HG02981 (cell line): Measurements from ENCODE around the gene AKAP8L.
"Not testable (repeated sequence)": the region's sequence is repeated elsewhere in the genome, so short reads cannot be mapped to it uniquely, and the experiment has no call there.

Experiments
- ATAC-seq: cut with Tn5 transposase; IDR thresholded peaks from one replicate; pipeline ENCODE4 v1.9.1; 2021; ENCODE audit warnings: mild to moderate bottlenecking, moderate library complexity; ENCODE audit not compliant: unreplicated experiment

Gene AKAP8L

DNA sequence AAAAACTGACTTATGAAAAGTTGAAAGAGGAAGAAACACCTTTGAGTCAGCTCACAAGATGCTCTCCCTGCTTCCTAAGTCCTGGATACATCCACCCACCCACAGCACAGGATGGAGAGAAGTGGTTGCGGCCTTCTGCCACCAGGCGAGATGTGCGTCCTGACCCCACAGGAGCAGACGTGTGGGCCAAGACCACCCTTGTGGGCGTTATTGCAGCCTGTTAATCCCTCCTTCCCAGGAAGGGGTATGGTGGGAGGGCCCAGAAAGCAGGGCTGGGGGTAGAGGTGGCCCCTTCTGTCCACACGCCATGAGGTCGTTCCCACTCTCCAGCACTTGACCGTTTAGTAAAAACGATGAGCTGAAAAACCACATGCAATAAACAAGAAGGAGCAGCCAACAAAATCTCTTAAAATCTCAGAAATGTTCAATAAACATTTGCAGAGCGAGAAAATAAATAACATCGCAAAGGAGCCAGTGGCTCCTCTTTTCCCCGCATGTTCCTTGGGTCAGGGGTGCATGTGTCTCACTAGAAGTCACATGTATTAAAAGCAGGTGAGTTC, 2.4 kb upstream of the AKAP8L start:
- no peak for ATAC-seq

DNA sequence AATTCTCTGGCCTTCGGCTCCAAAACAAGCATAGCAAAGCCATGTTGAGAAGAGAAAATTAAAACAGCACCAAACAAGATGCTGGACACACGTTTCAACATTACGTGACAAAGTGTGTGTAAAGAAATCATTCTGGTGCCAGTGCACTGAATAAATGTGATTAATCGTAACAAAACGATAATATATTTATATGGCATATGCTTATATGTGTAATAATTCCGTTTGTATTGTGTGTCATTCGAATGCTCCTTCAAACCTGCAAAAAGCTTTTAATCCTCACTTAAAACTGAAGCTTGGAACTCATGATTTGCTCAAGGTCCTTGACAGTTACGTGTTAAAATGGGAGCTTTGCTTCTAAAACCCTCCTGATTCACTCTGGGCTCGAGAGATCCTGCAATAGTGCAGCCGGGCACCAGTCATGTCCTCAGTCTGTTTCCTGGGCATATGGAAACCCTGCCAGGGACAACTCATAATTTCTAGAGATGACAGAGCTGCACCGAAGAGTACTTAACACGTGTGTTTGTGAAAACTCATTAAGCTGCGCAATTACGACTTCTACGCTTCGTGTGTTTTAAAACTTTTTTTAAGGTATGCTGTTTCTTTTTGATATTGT, 731 bp upstream of the AKAP8L start:
- no peak for ATAC-seq

DNA sequence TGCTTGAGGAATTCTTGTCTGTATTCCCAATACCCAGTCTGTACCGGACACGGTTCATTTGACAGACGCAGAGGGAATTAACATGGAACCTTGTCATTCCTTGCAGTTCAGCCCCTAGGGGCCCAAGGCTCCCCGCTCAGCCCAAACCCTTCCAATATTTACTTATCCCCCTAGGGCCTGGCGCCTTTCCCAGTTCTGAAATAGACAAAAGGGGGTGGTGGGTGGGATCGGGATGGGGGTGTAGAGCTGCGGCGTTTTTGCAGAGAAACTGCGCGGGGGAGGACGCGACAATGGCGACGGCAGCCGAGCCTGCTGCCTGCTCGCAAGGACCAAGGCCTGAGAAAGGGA, 583 bp downstream of the AKAP8L start:
- ATAC-seq, result no peak

DNA sequence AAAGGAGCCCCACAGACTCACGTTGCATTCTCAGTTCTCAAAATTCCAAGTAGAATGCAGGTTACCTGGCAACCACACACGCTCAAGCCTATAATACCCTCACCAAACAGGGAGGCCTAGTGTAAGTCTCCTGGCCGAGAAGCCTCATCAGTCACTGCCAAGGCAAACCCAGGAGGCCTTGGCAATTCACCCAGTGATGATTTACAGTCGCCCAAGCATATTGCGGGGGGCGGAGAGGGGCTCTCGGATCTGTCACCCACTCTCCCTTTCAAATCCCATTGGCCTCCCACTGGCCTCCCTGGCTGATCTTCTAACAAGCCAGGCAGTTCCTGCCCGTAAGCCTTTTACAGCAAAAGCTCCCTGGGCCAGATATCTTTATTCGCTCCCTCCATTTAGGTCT, 1.1 kb downstream of the AKAP8L start:
- no peak for ATAC-seq

DNA sequence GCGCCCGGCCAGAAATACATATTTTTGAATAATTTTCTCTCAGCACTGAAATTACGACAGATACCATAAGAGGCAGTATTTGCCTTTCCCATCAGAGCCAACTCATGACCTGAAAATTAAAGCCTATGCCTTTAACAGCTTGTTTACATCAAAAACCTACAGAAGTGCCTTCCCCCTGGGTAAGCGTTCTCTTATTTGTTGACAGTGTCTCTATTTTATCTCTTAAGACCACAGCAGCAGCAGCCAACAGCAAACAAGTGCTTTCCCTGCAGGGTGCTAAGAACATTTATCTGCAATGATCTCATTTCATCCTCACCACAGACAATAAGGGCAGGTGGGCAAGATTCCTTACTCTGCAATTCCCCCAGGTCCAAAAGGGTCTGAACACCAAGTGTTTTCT, 6.0 kb downstream of the AKAP8L start:
- ATAC-seq, result no peak

DNA sequence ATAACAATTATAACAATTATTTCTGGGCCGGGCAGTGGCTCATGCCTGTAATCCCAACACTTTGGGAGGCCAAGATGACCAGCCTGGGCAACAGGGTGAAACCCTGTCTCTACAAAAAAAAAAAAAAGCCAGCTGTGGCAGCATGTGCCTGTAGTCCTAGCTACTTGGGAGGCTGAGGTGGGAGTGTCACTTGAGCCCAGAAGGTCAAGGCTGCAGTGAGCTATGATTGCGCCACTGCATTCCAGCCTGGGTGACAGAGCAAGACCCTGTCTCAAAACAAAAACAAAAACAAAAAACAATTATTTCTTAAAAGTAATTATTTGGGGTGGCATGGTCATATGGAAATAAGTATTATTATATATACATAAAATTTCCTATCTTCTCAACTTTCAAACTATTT, 7.4 kb downstream of the AKAP8L start:
- ATAC-seq, result not testable (repeated sequence)

DNA sequence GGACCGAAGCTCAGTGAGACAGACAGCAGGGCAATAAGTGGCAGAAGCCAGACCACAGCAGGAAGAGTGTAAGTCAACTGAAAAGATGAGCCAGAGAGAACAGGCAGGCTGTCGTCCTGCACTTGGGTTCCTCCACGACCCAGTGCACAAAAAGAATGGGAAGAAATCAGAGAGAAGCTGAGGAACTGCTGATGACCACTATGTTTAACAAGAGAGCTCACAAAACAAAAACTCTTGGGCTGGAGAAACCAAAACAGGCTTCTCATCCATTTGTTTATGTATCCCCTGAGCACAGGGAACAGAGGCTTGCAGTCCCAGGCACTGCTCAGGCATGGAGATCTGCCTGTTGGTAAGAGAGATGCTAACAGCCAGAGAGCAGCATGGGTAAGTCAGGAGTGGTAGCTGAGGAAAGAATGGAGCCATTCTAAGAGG, 14.0 kb downstream of the AKAP8L start:
- ATAC-seq, result no peak

DNA sequence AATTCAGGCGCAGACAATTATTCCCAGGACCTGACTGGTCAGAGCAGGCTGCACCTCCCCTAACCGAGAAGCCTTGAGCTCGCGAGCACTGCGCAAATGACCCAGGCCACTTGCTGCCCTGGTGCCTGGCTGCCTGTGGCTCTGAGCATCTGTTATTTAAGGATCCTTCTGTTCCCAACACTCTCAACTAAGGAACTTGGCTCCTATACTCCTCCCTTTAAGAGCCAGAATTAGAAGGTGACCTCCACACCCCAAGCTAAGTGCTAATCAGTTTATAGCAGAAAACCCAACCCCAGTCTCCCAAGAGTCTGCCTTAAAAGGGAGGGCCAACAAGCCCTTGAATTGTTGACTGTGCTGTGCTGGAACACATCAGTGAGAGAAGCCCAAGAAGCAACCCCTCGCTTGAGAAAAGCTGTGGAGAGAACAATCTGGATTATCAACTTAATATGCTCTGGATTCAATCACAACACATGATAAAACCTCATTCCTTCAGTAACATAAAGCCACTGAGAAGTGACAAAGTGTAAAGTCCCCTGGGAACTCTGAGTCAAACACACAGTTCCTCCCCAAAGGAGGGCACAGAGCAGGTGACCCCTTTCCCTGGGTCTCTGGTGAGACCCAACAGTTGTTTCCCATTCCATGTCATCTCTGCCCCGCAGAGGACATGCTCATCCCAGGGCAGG, 14.6 kb downstream of the AKAP8L start:
- no peak for ATAC-seq

DNA sequence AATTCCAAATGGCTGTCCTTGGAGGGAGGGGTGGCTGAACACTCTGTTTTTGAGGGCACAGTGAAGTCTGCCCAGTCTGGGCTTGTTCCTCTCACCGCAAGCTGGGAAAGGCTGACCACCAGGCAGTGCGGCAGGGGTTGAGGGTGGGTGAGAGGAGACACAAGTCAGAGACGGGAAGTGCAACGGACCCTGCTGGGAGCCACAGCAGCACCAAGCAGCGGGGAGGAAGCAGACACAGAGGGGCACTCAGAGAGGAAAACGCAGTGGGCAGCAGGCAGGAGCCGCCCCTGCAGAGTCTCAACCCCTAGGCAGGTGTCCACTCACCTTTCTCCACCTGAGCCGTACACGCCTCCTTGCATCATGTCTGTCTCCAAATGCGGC, 15.6 kb downstream of the AKAP8L start:
- no peak for ATAC-seq

DNA sequence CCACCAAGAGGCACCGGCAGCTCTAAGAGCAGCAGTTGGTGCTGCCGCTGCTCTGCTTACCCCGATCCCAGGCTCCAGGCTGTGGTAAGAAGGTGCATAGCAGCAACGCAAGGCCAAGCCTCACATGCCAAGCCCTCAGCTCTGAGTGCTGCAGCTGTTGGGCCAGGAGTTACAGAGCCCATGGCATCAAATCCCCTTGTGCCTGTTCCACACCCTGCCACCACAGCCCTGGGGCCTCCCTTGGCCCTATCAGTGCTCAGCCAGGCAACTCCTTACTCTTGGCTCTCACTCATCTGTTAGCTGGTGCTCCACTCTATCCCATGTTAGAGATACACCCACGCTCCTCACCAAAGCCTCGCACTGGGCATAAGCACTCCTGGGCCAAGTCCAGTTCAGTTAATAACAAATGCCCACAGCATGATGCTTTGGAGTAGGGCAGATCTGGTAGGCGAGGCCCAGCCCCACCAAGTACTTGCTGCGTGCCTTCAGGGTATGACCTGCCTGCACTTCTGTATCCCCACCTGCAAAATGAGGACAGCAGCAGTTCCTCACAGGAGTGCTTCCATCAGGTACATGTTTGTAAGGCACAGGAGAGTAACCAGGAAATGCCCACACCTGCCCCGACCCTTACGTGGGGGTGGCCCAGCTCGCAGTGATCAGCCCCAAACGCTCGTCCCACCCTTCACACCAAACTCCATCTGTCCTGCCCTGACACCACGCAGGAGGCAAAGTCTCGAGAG, 16.2 kb downstream of the AKAP8L start:
- no peak for ATAC-seq

DNA sequence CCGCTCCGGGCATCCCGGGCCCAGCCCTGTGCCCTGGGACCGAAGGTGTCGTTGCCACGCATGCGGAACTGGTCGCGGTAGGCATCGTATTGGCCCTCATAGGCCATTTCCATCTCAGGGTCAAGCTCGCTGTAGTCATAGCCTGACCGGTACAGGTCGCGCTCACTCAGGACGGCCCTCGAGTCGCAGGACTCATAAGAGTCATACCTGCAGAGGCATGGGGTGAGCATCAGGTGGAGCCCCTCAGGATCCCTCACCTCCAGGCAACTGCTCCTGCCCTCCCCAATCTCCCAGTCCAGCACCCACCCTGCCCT, 17.4 kb downstream of the AKAP8L start:
- no peak for ATAC-seq

DNA sequence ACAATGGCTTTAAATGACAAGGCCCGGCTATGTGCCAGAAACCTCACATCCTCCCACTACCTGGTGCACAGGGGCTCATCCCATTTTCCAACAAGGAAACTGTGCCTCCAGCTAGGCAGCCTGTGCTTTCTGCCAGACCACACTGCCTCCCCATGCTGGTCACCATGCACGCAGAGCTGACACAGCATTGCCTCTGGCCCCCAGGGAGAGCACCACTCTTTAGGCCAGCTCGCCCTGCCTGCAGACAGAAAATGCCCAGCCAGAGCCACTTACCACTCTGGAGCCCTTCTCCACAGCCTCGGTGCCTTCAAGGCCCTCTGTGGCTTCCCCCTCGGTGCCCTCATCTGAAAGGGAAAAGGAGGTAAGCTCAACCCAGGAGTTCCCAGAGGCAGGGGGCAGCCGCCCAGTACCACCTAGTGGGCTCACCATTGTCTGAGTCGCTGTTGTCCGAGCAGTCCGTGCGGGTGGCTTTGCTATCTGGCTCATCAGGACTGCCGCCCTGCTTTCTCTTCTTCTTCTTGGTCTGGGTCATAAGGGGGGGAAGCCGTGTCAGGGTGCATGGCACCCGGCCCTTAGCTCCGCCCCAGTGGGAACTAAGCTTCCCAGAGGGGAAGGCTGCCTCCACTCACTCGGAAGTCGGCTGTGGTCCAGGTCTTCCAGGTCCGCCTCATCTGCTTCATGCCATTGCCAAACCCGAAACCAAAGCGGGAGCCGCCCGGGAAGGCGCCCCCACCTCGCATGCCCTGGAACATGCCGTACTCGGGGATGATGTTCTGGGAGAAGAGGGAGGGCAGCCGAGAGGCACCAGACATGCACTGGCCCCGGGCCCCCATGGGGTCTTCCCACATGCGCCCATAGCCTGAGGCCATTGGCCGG, 18.0 kb downstream of the AKAP8L start:
- no peak for ATAC-seq

DNA sequence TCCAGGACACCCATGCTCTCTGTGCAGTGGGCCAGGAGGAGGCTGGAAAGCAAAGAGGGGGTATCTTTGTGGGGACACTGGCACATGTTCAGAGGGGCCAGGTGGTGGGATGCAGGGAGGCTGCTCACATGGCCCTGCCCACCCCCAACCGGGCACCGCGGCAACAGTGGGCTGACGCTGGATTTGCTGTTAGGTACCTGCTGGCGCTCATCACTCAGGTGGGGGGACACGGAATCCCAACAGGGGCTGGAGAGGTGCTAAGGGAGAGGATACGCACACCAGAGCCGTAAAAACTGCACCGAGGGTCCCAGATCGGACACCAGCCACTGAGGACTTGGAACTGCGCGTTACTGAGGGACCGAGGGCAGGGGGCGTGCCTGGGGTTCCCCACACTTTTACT, 19.2 kb downstream of the AKAP8L start:
- no peak for ATAC-seq

DNA sequence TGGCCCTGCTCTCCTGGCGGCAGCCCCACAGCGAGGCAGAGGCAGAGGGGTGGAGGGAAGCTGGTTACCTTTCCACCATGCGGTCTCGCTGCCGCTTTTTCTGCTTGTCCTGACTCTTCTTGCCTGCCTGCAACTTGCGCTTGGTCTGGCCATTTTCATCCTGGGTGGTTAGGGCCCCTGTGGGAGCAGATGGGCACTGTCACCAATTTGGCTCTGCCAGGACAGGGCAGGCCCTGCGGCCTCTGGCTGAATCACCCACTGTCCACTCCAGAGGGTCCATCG, 19.6 kb downstream of the AKAP8L start:
- ATAC-seq, result no peak

DNA sequence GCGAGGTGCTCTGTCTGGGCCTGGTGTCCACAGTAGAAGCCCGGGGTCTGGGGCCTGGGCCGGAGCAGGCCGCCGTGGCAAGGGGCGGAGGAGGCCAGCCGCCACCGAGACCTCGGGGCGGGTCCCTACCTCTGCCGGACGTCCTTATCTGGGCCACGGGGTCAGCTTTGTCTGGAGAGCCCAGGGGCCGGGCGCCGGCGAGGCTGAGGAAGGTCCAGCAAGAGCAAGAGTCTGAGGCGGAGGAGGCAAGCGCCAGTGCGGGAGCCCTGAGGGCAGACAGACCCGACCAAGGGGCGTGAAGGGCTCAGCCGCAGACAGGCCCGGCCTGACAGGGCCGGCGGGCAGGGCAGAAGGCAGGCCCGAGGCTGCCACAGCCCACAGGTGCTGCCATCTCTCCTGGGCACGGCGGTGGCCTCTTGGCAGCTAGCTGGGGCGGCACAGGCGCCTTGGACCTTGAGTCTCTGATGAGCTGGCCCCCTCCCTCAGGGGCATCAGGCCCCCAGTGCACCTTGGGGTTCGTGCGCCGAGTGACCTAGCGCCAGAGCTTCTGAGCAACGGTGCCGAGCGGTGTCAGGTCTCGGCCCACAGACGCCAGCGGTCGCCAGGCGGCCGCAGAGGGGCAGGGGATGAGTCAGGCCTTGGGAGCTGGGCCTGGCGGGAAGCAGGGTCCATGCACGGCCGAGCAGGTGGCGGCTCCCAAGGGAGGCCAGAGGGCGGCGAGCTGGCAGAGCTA, 20.1 kb downstream of the AKAP8L start:
- ATAC-seq, result no peak

DNA sequence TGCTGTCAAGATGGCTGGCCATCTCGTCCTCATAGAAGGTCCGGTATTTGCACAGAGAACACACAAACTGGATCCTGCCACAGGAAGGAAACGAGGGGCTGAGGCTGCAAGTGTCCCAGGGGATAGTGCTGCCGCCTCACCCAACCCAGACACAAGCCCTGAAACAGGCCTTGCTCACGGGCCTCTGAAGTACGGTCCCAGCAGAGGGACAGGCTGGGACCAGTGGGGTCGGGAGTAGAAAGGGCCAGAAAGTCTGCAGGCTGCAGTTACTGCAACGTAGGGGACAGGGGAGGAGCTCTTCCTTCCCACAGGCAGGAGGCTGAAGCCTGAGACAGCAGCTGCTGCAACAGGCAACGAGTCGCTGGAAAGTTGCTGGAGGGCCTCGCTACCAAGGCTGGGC, 21.0 kb downstream of the AKAP8L start:
- ATAC-seq, result no peak

DNA sequence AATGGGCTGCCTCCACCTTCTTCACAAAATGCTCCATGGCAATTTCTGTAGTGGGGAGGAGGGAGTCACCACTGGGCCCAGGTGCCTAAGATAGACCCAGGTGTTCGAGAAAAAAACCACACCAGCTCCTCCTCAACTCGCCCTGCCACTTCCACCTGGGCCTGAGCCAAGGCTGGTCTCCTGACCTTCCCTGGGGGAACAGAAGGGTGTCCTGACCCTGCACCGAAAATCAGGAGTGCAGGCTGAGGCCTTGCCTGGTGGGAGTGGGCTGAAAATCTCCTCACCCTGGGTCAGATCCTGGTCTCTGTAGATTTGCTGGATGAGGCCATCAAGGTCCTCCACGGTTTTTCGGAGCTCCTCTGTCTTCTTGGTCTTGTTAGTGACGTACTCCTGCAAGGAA, 21.6 kb downstream of the AKAP8L start:
- no peak for ATAC-seq

DNA sequence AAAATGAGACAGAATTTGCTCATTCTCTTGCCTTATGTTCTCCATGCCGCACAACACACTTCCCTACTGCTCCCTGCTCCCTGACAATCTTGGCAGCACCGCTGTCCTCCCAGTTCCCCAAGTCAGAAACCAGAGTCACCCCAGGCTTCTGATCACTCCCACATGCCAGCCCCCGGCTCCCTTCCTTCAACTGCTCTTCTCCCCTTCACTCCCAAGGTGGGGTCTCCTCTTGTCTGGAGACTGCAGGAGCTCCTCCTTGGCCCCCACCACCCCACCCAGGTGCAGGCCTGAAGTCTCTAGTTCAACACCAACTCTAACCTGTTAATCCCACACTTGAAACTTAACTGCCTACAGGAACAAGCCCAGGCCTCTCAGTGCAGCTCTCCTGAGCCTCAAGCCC, 22.4 kb downstream of the AKAP8L start:
- no peak for ATAC-seq

DNA sequence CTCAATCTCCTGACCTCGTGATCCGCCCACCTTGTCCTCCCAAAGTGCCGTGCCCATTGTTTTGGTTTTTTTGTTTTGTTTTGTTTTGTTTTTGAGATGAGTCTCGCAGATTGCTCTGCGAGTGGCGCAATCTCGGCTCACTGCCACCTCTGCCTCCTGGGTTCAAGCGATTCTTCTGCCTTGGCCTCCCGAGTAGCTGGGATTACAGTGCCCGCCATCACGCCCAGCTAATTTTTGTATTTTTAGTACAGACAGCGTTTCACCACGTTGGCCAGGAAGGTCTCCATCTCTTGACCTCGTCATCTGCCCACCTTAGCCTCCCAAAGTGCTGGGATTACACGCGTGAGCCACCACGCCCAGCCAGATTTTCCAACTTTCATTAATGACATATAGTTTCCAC, 23.5 kb downstream of the AKAP8L start:
- not testable (repeated sequence) for ATAC-seq

DNA sequence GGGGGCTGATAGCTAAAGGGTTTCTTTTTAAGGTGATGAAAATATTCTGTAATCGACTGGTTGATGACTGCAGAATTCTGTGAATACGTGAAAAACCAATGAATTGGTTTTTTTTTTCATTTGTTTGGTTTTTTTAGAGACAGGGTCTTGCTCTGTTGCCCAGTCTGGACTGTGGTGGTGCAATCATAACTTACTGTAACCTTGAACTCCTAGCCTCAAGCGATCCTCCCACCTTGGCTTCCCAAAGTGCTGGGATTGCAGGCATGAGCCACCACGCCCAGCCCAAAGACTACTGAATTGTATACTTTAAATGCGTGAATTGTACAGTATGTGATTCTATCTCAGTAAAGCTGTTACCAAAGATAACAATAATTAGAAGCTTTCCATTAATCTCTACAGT, 24.4 kb downstream of the AKAP8L start:
- ATAC-seq, result no peak

DNA sequence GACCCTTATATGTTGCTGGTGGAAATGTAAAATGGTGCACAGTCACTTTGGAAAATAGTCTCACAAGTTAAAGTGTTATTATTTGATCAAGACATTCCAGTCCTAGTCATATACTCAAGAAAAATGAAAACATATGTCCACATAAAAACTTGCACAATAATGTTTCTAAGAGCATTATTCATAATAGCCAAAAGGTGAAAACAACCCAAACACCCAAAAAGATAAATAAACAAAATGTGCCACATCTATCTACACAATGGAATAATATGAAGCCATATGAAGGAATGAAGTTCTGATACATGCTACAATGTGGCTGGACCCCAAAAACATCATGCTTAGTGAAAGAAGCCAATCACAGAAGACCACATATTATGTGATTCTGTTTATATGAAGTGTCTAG, 24.8 kb downstream of the AKAP8L start:
- no peak for ATAC-seq
